Measurements from ENCODE around the gene SOX6.

SOX6 gene

GRCh38 chr11:16012125-16012751 is 344.1 kb downstream of the SOX6 start:
- no peak for DNase-seq (ENCODE audit: extremely low spot score)
- ChIA-PET CTCF (no interaction called here), POLR2A (no interaction called here)
- TF ChIP-seq, protein P1, sequence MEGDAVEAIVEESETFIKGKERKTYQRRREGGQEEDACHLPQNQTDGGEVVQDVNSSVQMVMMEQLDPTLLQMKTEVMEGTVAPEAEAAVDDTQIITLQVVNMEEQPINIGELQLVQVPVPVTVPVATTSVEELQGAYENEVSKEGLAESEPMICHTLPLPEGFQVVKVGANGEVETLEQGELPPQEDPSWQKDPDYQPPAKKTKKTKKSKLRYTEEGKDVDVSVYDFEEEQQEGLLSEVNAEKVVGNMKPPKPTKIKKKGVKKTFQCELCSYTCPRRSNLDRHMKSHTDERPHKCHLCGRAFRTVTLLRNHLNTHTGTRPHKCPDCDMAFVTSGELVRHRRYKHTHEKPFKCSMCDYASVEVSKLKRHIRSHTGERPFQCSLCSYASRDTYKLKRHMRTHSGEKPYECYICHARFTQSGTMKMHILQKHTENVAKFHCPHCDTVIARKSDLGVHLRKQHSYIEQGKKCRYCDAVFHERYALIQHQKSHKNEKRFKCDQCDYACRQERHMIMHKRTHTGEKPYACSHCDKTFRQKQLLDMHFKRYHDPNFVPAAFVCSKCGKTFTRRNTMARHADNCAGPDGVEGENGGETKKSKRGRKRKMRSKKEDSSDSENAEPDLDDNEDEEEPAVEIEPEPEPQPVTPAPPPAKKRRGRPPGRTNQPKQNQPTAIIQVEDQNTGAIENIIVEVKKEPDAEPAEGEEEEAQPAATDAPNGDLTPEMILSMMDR (IDR thresholded peaks at IDR 0.05; ENCODE audit: control extremely low read depth, extremely low read depth, low read depth, missing control alignments): no peak

DNA sequence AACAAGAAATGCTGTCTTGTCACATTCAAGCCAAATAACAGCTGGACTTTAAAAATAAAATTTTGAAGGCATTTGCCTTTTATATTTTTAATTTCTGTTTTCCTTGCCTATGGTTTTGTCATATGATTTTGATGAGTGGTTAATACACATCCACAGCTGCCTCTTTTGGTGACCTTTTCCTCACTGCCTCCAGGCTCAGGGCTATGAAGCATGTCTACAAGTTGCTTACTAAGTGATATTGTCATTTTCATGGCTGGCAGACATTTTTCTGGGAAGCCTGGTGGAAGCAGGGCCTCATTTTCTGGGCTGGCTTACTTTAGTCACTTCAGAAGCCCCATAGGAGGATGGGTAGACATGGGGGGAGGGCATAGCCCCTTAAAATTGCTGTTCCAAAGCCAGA is 344.9 kb downstream of the SOX6 start:
- TF ChIP-seq, protein P1 (IDR thresholded peaks at IDR 0.05; ENCODE audit: control extremely low read depth, extremely low read depth, low read depth, missing control alignments): no peak
- no peak for DNase-seq (ENCODE audit: extremely low spot score)
- POLR2A ChIA-PET: no interaction called here
- CTCF ChIA-PET: interaction anchor here (1.2 kb wide), 1 partner anchor 8 kb away, joined by 4 read pairs; no protein-coding TSS in a partner anchor

DNA sequence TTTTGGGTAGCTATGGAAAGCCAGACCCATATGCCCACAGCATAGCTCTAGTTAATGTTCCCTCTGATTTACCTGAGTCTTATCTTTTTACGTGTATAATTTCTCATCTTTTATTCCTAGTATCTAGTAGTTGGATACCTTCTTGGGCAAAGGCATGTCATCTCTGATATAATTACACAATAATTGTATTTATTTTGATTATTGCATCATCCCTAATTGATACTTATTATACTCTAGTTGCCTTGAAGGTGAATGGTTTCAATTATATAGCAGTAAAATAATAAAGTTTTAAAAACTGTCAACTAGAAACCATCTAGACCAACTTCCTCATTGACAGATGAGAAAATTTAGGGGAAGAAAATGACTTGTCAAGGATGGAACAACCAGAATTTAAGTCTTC is 347.3 kb downstream of the SOX6 start:
- ChIA-PET CTCF (no interaction called here), POLR2A (no interaction called here)
- TF ChIP-seq, protein P1 (IDR thresholded peaks at IDR 0.05; ENCODE audit: control extremely low read depth, extremely low read depth, low read depth, missing control alignments): no peak
- no peak for DNase-seq (ENCODE audit: extremely low spot score)

DNA sequence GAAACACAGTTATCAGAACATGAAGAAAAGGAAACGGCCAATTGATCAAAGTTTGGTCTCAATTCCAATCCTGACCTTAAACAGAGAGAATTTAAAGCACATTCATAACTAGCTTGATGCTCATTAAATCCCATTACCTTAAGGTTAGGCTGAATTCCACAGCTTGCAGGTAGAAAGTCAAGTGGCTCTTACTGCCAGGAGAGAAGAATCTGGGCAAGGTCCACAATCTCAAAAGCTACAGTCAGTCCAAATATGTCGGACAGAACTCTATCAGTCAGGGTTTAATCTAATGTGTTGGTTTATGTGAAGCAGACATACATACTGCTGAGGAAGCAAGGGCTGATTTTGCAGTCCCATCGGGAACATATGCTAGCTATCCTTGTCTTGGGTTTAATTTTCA is 348.8 kb downstream of the SOX6 start:
- CTCF ChIA-PET: interaction anchor here (1.1 kb wide), 1 partner anchor 20 kb away, joined by 3 read pairs; no protein-coding TSS in a partner anchor
- DNase-seq (ENCODE audit: extremely low spot score): no peak
- POLR2A ChIA-PET: no interaction called here
- TF ChIP-seq, protein P1 (IDR thresholded peaks at IDR 0.05; ENCODE audit: control extremely low read depth, extremely low read depth, low read depth, missing control alignments): no peak

- no peak for DNase-seq (ENCODE audit: extremely low spot score)
- TF ChIP-seq, protein P1 (IDR thresholded peaks at IDR 0.05; ENCODE audit: control extremely low read depth, extremely low read depth, low read depth, missing control alignments): no peak
- ChIA-PET POLR2A (no interaction called here), CTCF (interaction anchor here (0.8 to 1.3 kb wide), 2 partner anchors 15 to 606 kb away, joined by 3 to 4 read pairs; no protein-coding TSS in a partner anchor)
Observed at GRCh38 chr11:16002942-16003341, 353.4 kb downstream of the SOX6 start.

GRCh38 chr11:16001899-16002426 is 354.4 kb downstream of the SOX6 start:
- ChIA-PET CTCF (interaction anchor here (0.8 to 1.4 kb wide), 3 partner anchors 14 to 612 kb away, joined by 3 to 4 read pairs (median 3); no protein-coding TSS in a partner anchor), POLR2A (no interaction called here)
- TF ChIP-seq, protein P1 (IDR thresholded peaks at IDR 0.05; ENCODE audit: control extremely low read depth, extremely low read depth, low read depth, missing control alignments): no peak
- no peak for DNase-seq (ENCODE audit: extremely low spot score)

Data from GM10248 (cell line).